ENCODE results near the gene PPM1N. TPM values are rescaled to one million over a fixed set of nuclear protein-coding genes. Genes with fewer than 3 reads are reported as not detected.

Gene PPM1N
- total and polyA plus RNA-seq, 11 donors = 0.23 to 2.7 (median 0.65) TPM; not detected in 5

GRCh38 chr19:45512881-45513483 lies 14.7 kb downstream of the PPM1N start:
- Histone ChIP-seq H3K27ac (peak overlapping the region in 3 of 12 donors; percentile 76 to 93 (median 82)), H3K36me3 (peaks cover 0 to 27% (median 6%) of the 10 kb centered on the region in 9 donors), H3K4me1 (peaks cover 9 to 75% (median 47%) of the 10 kb centered on the region in 12 donors), H3K27me3 (no peaks in the 10 kb centered on the region), H3K9me3 (no peaks in the 10 kb centered on the region), H3K4me3 (no peak overlapping the region)
- no peak for TF ChIP-seq POLR2A (IDR thresholded peaks at IDR 0.05)
- no peak for TF ChIP-seq CTCF (IDR thresholded peaks at IDR 0.05)
- DNase-seq (no peak), ATAC-seq (no peak)
- intact Hi-C loops (cut with DNase I) = no loop called here
- 85 to 89% (median 87%) methylated on average over 6 of the region's 6 CpGs for WGBS, 4 donors

- Histone ChIP-seq H3K4me3 (peak overlapping the region in 2 of 12 donors; percentile 12 to 21), H3K27me3 (no peaks in the 10 kb centered on the region), H3K27ac (peak overlapping the region in 11 of 12 donors; percentile 6 to 93 (median 77)), H3K9me3 (no peaks in the 10 kb centered on the region), H3K4me1 (peaks cover 9 to 73% (median 44%) of the 10 kb centered on the region in 12 donors), H3K36me3 (peaks cover 0 to 43% (median 21%) of the 10 kb centered on the region in 9 donors)
- TF ChIP-seq CTCF (IDR thresholded peaks at IDR 0.05) (no peak), POLR2A (IDR thresholded peaks at IDR 0.05) (no peak)
- peak in 1 of 5 donors; percentile 47 for DNase-seq
- intact Hi-C loops (cut with DNase I) = no loop called here
- 49 to 62% (median 57%) methylated on average over 6 to 13 of the region's 13 CpGs for WGBS, 4 donors
- peak; percentile 7 to 40 (median 24) for ATAC-seq
These were observed 16.3 kb downstream of the PPM1N start for GRCh38 chr19:45514376-45515051.

GRCh38 chr19:45515081-45515624 lies 16.9 kb downstream of the PPM1N start:
- Histone ChIP-seq H3K4me3 (peak overlapping the region in 2 of 12 donors; percentile 12 to 21), H3K27ac (peak overlapping the region in 11 of 12 donors; percentile 6 to 93 (median 77)), H3K27me3 (no peaks in the 10 kb centered on the region), H3K4me1 (peaks cover 9 to 69% (median 39%) of the 10 kb centered on the region in 12 donors), H3K9me3 (no peaks in the 10 kb centered on the region), H3K36me3 (peaks cover 0 to 49% (median 26%) of the 10 kb centered on the region in 9 donors)
- intact Hi-C loops (cut with DNase I) = no loop called here
- peak in 4 of 5 donors; percentile 68 to 75 (median 70) for DNase-seq
- WGBS, 4 donors = 50 to 75% (median 62%) methylated on average over 10 of the region's 10 CpGs
- ATAC-seq = peak; percentile 26 to 81 (median 66)
- TF ChIP-seq CTCF (IDR thresholded peaks at IDR 0.05) (no peak), POLR2A (IDR thresholded peaks at IDR 0.05) (no peak)
